ENCODE measurements around the gene GNGT2.

GNGT2 gene

GRCh38 chr17:49244839-49245238, 34.5 kb upstream of the GNGT2 start:
- TF ChIP-seq EZH2phosphoT487 (IDR thresholded peaks at IDR 0.05; ENCODE audit: borderline replicate concordance) (no peak), CTCF (conservative IDR thresholded peaks at IDR 0.05; ENCODE audit: low read length) (no peak)
- Histone ChIP-seq H2AFZ (ENCODE audit: low read length) (no peak overlapping the region), H3K36me3 (ENCODE audit: insufficient read depth, low read length) (no peaks in the 10 kb centered on the region)

GRCh38 chr17:49242813-49243212, 32.4 kb upstream of the GNGT2 start:
- no peak overlapping the region for H3K4me3 ChIP-seq (ENCODE audit: low read length, poor library complexity, severe bottlenecking)
- H3K9ac ChIP-seq (ENCODE audit: low read depth, low read length, poor library complexity, severe bottlenecking) = no peak overlapping the region
- H3K9me3 ChIP-seq (ENCODE audit: insufficient read depth, low read depth, low read length) = no peaks in the 10 kb centered on the region
- H3K4me2 ChIP-seq (ENCODE audit: low read depth, low read length, poor library complexity, severe bottlenecking) = no peak overlapping the region
- H4K20me1 ChIP-seq (ENCODE audit: insufficient read depth, low read length, poor library complexity, severe bottlenecking) = no peaks in the 10 kb centered on the region
- no peak overlapping the region for H2AFZ ChIP-seq (ENCODE audit: low read length)
- no peaks in the 10 kb centered on the region for H3K79me2 ChIP-seq (ENCODE audit: insufficient read depth, low read length)
- TF ChIP-seq EZH2phosphoT487 (IDR thresholded peaks at IDR 0.05; ENCODE audit: borderline replicate concordance) (no peak), CTCF (conservative IDR thresholded peaks at IDR 0.05; ENCODE audit: low read length) (no peak)
- H3F3A ChIP-seq (ENCODE audit: low read depth) = no peaks in the 10 kb centered on the region
- H3K27me3 ChIP-seq (ENCODE audit: insufficient read depth, low read length, poor library complexity, severe bottlenecking) = no peaks in the 10 kb centered on the region
- no peaks in the 10 kb centered on the region for H3K9me2 ChIP-seq (replicated peaks; ENCODE audit: low read depth, low read length)
- no peaks in the 10 kb centered on the region for H3K36me3 ChIP-seq (ENCODE audit: insufficient read depth, low read length)
- no peaks in the 10 kb centered on the region for H3K4me1 ChIP-seq (ENCODE audit: insufficient read depth, low read length, poor library complexity, severe bottlenecking)

More at GRCh38 chr17:49244839-49245238, 34.5 kb upstream of the GNGT2 start:
- Histone ChIP-seq H4K20me1 (ENCODE audit: insufficient read depth, low read length, poor library complexity, severe bottlenecking) (no peaks in the 10 kb centered on the region), H3K27me3 (ENCODE audit: insufficient read depth, low read length, poor library complexity, severe bottlenecking) (no peaks in the 10 kb centered on the region), H3K9me2 (replicated peaks; ENCODE audit: low read depth, low read length) (no peaks in the 10 kb centered on the region), H3F3A (ENCODE audit: low read depth) (no peaks in the 10 kb centered on the region), H3K4me3 (ENCODE audit: low read length, poor library complexity, severe bottlenecking) (no peak overlapping the region), H3K4me2 (ENCODE audit: low read depth, low read length, poor library complexity, severe bottlenecking) (no peak overlapping the region), H3K9me3 (ENCODE audit: insufficient read depth, low read depth, low read length) (no peaks in the 10 kb centered on the region), H3K9ac (ENCODE audit: low read depth, low read length, poor library complexity, severe bottlenecking) (no peak overlapping the region), H3K4me1 (ENCODE audit: insufficient read depth, low read length, poor library complexity, severe bottlenecking) (no peaks in the 10 kb centered on the region), H3K79me2 (ENCODE audit: insufficient read depth, low read length) (no peaks in the 10 kb centered on the region)

- TF ChIP-seq EZH2phosphoT487 (IDR thresholded peaks at IDR 0.05; ENCODE audit: borderline replicate concordance) (no peak), CTCF (conservative IDR thresholded peaks at IDR 0.05; ENCODE audit: low read length) (no peak)
- H3F3A ChIP-seq (ENCODE audit: low read depth) = no peaks in the 10 kb centered on the region
- H4K20me1 ChIP-seq (ENCODE audit: insufficient read depth, low read length, poor library complexity, severe bottlenecking) = no peaks in the 10 kb centered on the region
- H2AFZ ChIP-seq (ENCODE audit: low read length) = no peak overlapping the region
- no peaks in the 10 kb centered on the region for H3K9me3 ChIP-seq (ENCODE audit: insufficient read depth, low read depth, low read length)
- no peaks in the 10 kb centered on the region for H3K4me1 ChIP-seq (ENCODE audit: insufficient read depth, low read length, poor library complexity, severe bottlenecking)
- no peak overlapping the region for H3K9ac ChIP-seq (ENCODE audit: low read depth, low read length, poor library complexity, severe bottlenecking)
- no peak overlapping the region for H3K4me3 ChIP-seq (ENCODE audit: low read length, poor library complexity, severe bottlenecking)
- H3K9me2 ChIP-seq (replicated peaks; ENCODE audit: low read depth, low read length) = no peaks in the 10 kb centered on the region
- H3K27me3 ChIP-seq (ENCODE audit: insufficient read depth, low read length, poor library complexity, severe bottlenecking) = no peaks in the 10 kb centered on the region
- H3K36me3 ChIP-seq (ENCODE audit: insufficient read depth, low read length) = no peaks in the 10 kb centered on the region
- H3K4me2 ChIP-seq (ENCODE audit: low read depth, low read length, poor library complexity, severe bottlenecking) = no peak overlapping the region
- H3K79me2 ChIP-seq (ENCODE audit: insufficient read depth, low read length) = no peaks in the 10 kb centered on the region
These were observed 31.5 kb upstream of the GNGT2 start for GRCh38 chr17:49241692-49242397.

Measured in Loucy (cell line).